H1 (cell line): ENCODE measurements around the gene CRK. TPM values are rescaled to one million over a fixed set of nuclear protein-coding genes. Genes with fewer than 3 reads are reported as not detected.

ENCODE experiments used
- CTCF ChIA-PET: fragments of 300-600 bp; sonication (Branson Sonifier 250); formaldehyde crosslinking; loops from one replicate; lab custom pipeline; 2021; ENCODE audit not compliant: partially characterized antibody; lab: Charles Lee
- POLR2A ChIA-PET: fragments of 300-600 bp; sonication (Branson Sonifier 250); formaldehyde crosslinking; loops from one replicate; lab custom pipeline; 2021; ENCODE audit warnings: inconsistent platforms; ENCODE audit not compliant: partially characterized antibody; lab: Charles Lee
- DNase-seq, 2 experiments: peaks; one replicate each; pipeline versions ENCODE4 v3.0.0 to v3.0.0-alpha.2; 2010 to 2022; ENCODE audit warnings: low spot score in 2 of 2, low read depth in 1 of 2, mixed read lengths in 1 of 2
- FAIRE-seq: peaks from 2 replicates; lab custom pipeline; 2011; peaks lifted over from hg19 to GRCh38; lab: Jason Lieb, UNC
- H2AFZ ChIP-seq: 2 replicates; pipeline ENCODE4 v1.8.1; 2012; ENCODE audit warnings: low read length, inconsistent platforms
- H2AK5ac ChIP-seq: 2 replicates; pipeline ENCODE4 v1.6.1; 2013; ENCODE audit warnings: low read depth, low read length
- H2BK120ac ChIP-seq: replicated peaks from 2 replicates; pipeline ENCODE3; 2013; ENCODE audit warnings: low read depth, low read length, inconsistent platforms
- H2BK12ac ChIP-seq: 2 replicates; pipeline ENCODE4 v1.6.1; 2013; ENCODE audit warnings: low read depth, low read length
- H2BK15ac ChIP-seq: 2 replicates; pipeline ENCODE4 v1.6.1; 2013; ENCODE audit warnings: low read length
- H2BK20ac ChIP-seq: 2 replicates; pipeline ENCODE4 v1.6.1; 2013; ENCODE audit warnings: low read length
- H2BK5ac ChIP-seq: 2 replicates; pipeline ENCODE4 v1.6.1; 2013; ENCODE audit warnings: low read depth, low read length
- H3K14ac ChIP-seq: 2 replicates; pipeline ENCODE4 v1.6.1; 2013; ENCODE audit warnings: inconsistent platforms; ENCODE audit not compliant: insufficient read length
- H3K18ac ChIP-seq: 2 replicates; pipeline ENCODE4 v1.6.1; 2013; ENCODE audit warnings: low read length; ENCODE audit errors: extremely low read depth
- H3K23ac ChIP-seq: 2 replicates; pipeline ENCODE4 v1.6.1; 2013; ENCODE audit warnings: inconsistent platforms; ENCODE audit not compliant: insufficient read length
- H3K23me2 ChIP-seq: 2 replicates; pipeline ENCODE4 v1.6.1; 2013; ENCODE audit warnings: low read depth, low read length
- H3K27ac ChIP-seq: 2 replicates; pipeline ENCODE4 v1.6.1; 2011; ENCODE audit warnings: low read depth, low read length, inconsistent platforms
- H3K27me3 ChIP-seq, 4 experiments: replicated peaks in 1 of 4; 1 replicate in 1 of 4; 2 replicates in 3 of 4; pipeline versions ENCODE4 v1.6.1 to v1.8.1; 2011 to 2013; ENCODE audit warnings: low read length in 3 of 4, mild to moderate bottlenecking in 3 of 4, inconsistent platforms in 2 of 4, mixed read lengths in 2 of 4, moderate library complexity in 1 of 4; ENCODE audit not compliant: control insufficient read depth in 3 of 4, insufficient read depth in 3 of 4; ENCODE audit errors: extremely low read depth in 1 of 4
- H3K36me3 ChIP-seq, 4 experiments: 2 replicates each; pipeline versions ENCODE4 v1.6.1 to v1.8.1; 2011 to 2013; ENCODE audit warnings: mild to moderate bottlenecking in 4 of 4, low read length in 3 of 4, moderate library complexity in 2 of 4, control low read depth in 1 of 4, inconsistent platforms in 1 of 4; ENCODE audit not compliant: insufficient read depth in 4 of 4, control insufficient read depth in 2 of 4
- H3K4ac ChIP-seq: replicated peaks from 2 replicates; pipeline ENCODE3; 2013; ENCODE audit warnings: low read length, low read depth, mixed read lengths, inconsistent platforms; ENCODE audit not compliant: insufficient read length
- H3K4me1 ChIP-seq, 4 experiments: replicated peaks in 1 of 4; 1 replicate in 1 of 4; 2 replicates in 3 of 4; pipeline versions ENCODE4 v1.6.1 to v1.8.1; 2011 to 2013; ENCODE audit warnings: low read length in 3 of 4, inconsistent platforms in 2 of 4, mixed read lengths in 1 of 4; ENCODE audit not compliant: insufficient read depth in 4 of 4, control insufficient read depth in 3 of 4
- H3K4me2 ChIP-seq, 2 experiments: 2 replicates each; pipeline versions ENCODE4 v1.6.1 to v1.8.1; 2011 to 2013; ENCODE audit warnings: low read depth in 2 of 2, low read length in 2 of 2, control low read depth in 1 of 2, inconsistent platforms in 1 of 2, mild to moderate bottlenecking in 1 of 2; ENCODE audit not compliant: insufficient read depth in 1 of 2
- H3K4me3 ChIP-seq, 4 experiments: fragments of 200-600, 300-600 bp in 1 of 4; sonication (generic), shearing (Covaris generic), sonication (Bioruptor Twin) in 1 of 4; 2 replicates each; pipeline versions ENCODE4 v1.5.1 to v1.8.1; 2011 to 2016; ENCODE audit warnings: low read length in 4 of 4, low read depth in 3 of 4, control low read depth in 2 of 4, inconsistent platforms in 2 of 4, mild to moderate bottlenecking in 2 of 4, mixed read lengths in 1 of 4, moderate library complexity in 1 of 4; ENCODE audit not compliant: insufficient read depth in 2 of 4; ENCODE audit errors: extremely low read depth in 1 of 4
- H3K56ac ChIP-seq: replicated peaks from 2 replicates; pipeline ENCODE3; 2013; ENCODE audit warnings: low read depth, mild to moderate bottlenecking, mixed read lengths, low read length, inconsistent platforms; ENCODE audit not compliant: insufficient read length
- H3K79me1 ChIP-seq: 2 replicates; pipeline ENCODE4 v1.6.1; 2013; ENCODE audit warnings: low read depth, low read length, control low read depth
- H3K79me2 ChIP-seq, 2 experiments: 2 replicates each; pipeline versions ENCODE4 v1.6.1 to v1.8.1; 2012 to 2013; ENCODE audit warnings: low read length in 2 of 2, mild to moderate bottlenecking in 2 of 2, inconsistent platforms in 1 of 2; ENCODE audit not compliant: insufficient read depth in 2 of 2, control insufficient read depth in 1 of 2
- H3K9ac ChIP-seq, 4 experiments: replicated peaks in 1 of 4; 1 replicate in 1 of 4; 2 replicates in 3 of 4; pipeline versions ENCODE4 v1.6.1 to v1.8.1; 2011 to 2013; ENCODE audit warnings: low read depth in 3 of 4, low read length in 3 of 4, control low read depth in 2 of 4, mild to moderate bottlenecking in 2 of 4, moderate library complexity in 2 of 4, inconsistent platforms in 1 of 4; ENCODE audit errors: extremely low read depth in 1 of 4
- H3K9me3 ChIP-seq, 2 experiments: 2 replicates each; pipeline versions ENCODE4 v1.6.1 to v1.8.1; 2012 to 2013; ENCODE audit warnings: mild to moderate bottlenecking in 2 of 2, moderate library complexity in 2 of 2, control low read depth in 1 of 2, inconsistent platforms in 1 of 2, low read depth in 1 of 2, low read length in 1 of 2, mixed read lengths in 1 of 2; ENCODE audit not compliant: insufficient read depth in 2 of 2
- H4K20me1 ChIP-seq, 2 experiments: replicated peaks in 1 of 2; 2 replicates each; pipeline versions ENCODE3 to v1.8.1; 2011 to 2013; ENCODE audit warnings: inconsistent platforms in 2 of 2, low read length in 2 of 2, mild to moderate bottlenecking in 1 of 2; ENCODE audit not compliant: insufficient read depth in 2 of 2, control insufficient read depth in 1 of 2
- H4K5ac ChIP-seq: 2 replicates; pipeline ENCODE4 v1.6.1; 2013; ENCODE audit warnings: low read length, low read depth, mixed read lengths, inconsistent platforms; ENCODE audit not compliant: insufficient read length
- H4K8ac ChIP-seq: 2 replicates; pipeline ENCODE4 v1.8.0; 2013; ENCODE audit warnings: mild to moderate bottlenecking, moderate library complexity, low read length, inconsistent platforms; ENCODE audit not compliant: insufficient read depth; ENCODE audit errors: extremely low read depth
- H4K91ac ChIP-seq: replicated peaks from 2 replicates; pipeline ENCODE3; 2013; ENCODE audit warnings: low read length, mixed read lengths, inconsistent platforms; ENCODE audit not compliant: insufficient read length
- ASH2L ChIP-seq: fragments of 200-600, 300-600 bp; sonication (generic); IDR thresholded peaks from one replicate; pipeline ENCODE4 v1.7.1; 2017; ENCODE audit warnings: low read length
- BACH1 ChIP-seq: IDR thresholded peaks from 2 replicates; pipeline ENCODE4 v1.6.1; 2012; ENCODE audit warnings: low read length, improper control_type of control experiment
- CBX5 ChIP-seq: fragments of 300-800, 300-1000 bp; sonication (generic); IDR thresholded peaks from 2 replicates; pipeline ENCODE4 v1.7.1; 2016; ENCODE audit warnings: antibody characterized with exemption, low read length, low read depth
- CHD1 ChIP-seq: IDR thresholded peaks from 2 replicates; pipeline ENCODE4 v1.6.1; 2012; ENCODE audit warnings: low read depth, low read length, improper control_type of control experiment
- CHD2 ChIP-seq: IDR thresholded peaks from 2 replicates; pipeline ENCODE4 v1.6.1; 2012; ENCODE audit warnings: low read length, improper control_type of control experiment
- EGR1 ChIP-seq: IDR thresholded peaks from 2 replicates; pipeline ENCODE4 v1.6.1; 2011; ENCODE audit warnings: low read depth, low read length, borderline replicate concordance
- EZH2 ChIP-seq: fragments of 200-600 bp; sonication (generic); IDR thresholded peaks from 2 replicates; pipeline ENCODE4 v1.7.1; 2012; ENCODE audit warnings: low read depth, mild to moderate bottlenecking, moderate library complexity, low read length, inconsistent platforms; ENCODE audit not compliant: severe bottlenecking
- KDM5A ChIP-seq: fragments of 200-600 bp; IDR thresholded peaks from 2 replicates; pipeline ENCODE4 v1.7.1; 2012; ENCODE audit warnings: mild to moderate bottlenecking, low read length, inconsistent platforms, mixed read lengths
- POLR2AphosphoS5 ChIP-seq: IDR thresholded peaks from 2 replicates; pipeline ENCODE4 v1.6.1; 2011; ENCODE audit warnings: low read depth, low read length
- TBP ChIP-seq: IDR thresholded peaks from 2 replicates; pipeline ENCODE4 v1.6.1; 2011; ENCODE audit warnings: low read depth, low read length, improper control_type of control experiment
- USF2 ChIP-seq: IDR thresholded peaks from 2 replicates; pipeline ENCODE4 v1.6.1; 2011; ENCODE audit warnings: low read length, improper control_type of control experiment
- WGBS, 2 experiments: shearing (Covaris generic) in 1 of 2; methylation state at CpG; one replicate each; pipeline versions ENCODE4 v1.1.6 to v1.1.7; 2013 to 2015; ENCODE audit warnings: low lambda C conversion rate in 2 of 2, mixed read lengths in 2 of 2, inconsistent platforms in 1 of 2, low coverage in 1 of 2, missing lambda C conversion rate in 1 of 2; ENCODE audit not compliant: insufficient replicate concordance in 2 of 2, insufficient coverage in 1 of 2, insufficient read length in 1 of 2; ENCODE audit errors: extremely low coverage in 1 of 2, missing lambda C conversion rate in 1 of 2; 5-methylcytosine and 5-hydroxymethylcytosine counted together
- polyA plus RNA-seq, 7 experiments: library from polyadenylated mRNA; depleted of rRNA in 3 of 7; stranded (reverse) in 5 of 7; unstranded in 2 of 7; fragments of >200 nt in 5 of 7; fragments of 200-250 nt in 2 of 7; gene quantifications; 1 replicate in 5 of 7; 2 replicates in 1 of 7; 4 replicates in 1 of 7; pipeline versions ENCODE4 v1.2.1 to v1.2.3, GENCODE V29; 2011 to 2013; ENCODE audit warnings: missing spikeins in 2 of 7, mixed read lengths in 2 of 7
- total RNA-seq: library from RNA; stranded (reverse); fragmentation: NEBNext Ultra II Directional; extraction: Animal tissue kit (Norgen Biotek cat#: 25700); gene quantifications from 2 replicates; pipeline ENCODE4 v1.2.1, GENCODE V29; 2021

Gene CRK
- total and polyA plus RNA-seq, 2 of the 8 experiments (the other 6 are each of a cell fraction or from before 2014, with no cell fraction given), result 32.8 to 57.1 TPM

DNA sequence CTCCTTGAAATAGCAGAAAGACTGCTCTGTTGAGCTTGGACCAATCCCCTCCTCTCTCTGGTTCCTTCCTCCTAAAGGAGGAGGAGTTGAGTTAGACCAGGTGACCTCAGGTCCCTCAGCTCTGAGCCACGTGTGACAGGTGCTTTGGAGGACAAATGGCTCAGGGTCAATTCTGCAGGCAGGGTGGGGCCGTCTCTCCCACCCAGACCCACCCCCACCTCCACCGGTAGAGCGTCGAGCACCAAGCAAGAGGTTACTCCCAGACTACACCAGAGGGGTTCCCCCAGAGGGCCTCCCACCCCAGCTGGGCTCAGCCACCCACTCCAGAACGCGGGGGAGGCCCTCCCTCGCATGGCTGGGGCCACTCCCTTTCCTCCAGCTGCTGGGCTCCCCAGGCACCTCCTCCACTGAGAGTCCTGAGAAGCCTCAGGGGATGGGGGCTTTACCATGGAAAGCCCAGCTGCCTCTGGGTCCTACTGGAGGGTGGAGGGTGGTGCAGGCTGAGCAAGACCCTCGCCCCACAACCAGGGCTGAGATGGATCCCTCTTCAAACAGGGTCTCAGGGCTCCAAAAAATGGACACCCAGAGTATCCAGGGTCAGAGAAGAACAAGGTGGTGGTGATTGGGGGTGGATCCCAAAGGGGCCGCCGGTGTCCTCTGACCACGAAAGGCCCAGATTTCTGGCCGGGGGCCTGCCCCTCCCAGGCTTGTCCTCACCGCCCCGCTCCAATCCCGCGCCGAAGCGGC is 28.8 kb upstream of the CRK start:
- Histone ChIP-seq H3K79me1 (no peaks in the 10 kb centered on the region; the same call in 1 of the 2 replicates), H3K23me2 (peaks cover 11% of the 10 kb centered on the region; the same call in 1 of the 2 replicates), H3K27ac (no peak overlapping the region), H3K18ac (no peak overlapping the region), H3K4me2 (peak overlapping the region; percentile 64 to 74), H3K23ac (no peak overlapping the region), H3K56ac (no peak overlapping the region), H2BK12ac (no peak overlapping the region), H3K14ac (no peak overlapping the region), H2AFZ (no peak overlapping the region), H2BK5ac (no peak overlapping the region; the same call in 1 of the 2 replicates), H3K4me1 (peaks cover 0 to 24% (median 13%) of the 10 kb centered on the region in 4 experiments; a peak in 6 of 7 replicates), H3K9ac (no peak overlapping the region), H3K4me3 (peak overlapping the region; percentile 26 to 75 (median 42)), H2AK5ac (no peak overlapping the region), H2BK15ac (no peak overlapping the region), H2BK120ac (no peak overlapping the region), H3K4ac (no peak overlapping the region), H3K9me3 (no peaks in the 10 kb centered on the region), H2BK20ac (no peak overlapping the region), H4K5ac (no peak overlapping the region), H4K20me1 (peaks cover 0 to 10% of the 10 kb centered on the region in 2 experiments), H3K27me3 (peaks cover 0 to 6% (median 0%) of the 10 kb centered on the region in 4 experiments; a peak in 2 of 7 replicates), H3K79me2 (no peaks in the 10 kb centered on the region), H3K36me3 (peaks cover 3 to 20% (median 17%) of the 10 kb centered on the region in 4 experiments; a peak in 6 of 8 replicates), H4K8ac (no peak overlapping the region), H4K91ac (peak overlapping the region; percentile 11)
- POLR2A ChIA-PET, result interaction anchor here (0.6 to 1.3 kb wide), 8 partner anchors 9 to 186 kb away, joined by 3 to 6 read pairs (median 4); partner anchors contain the start of gene YWHAE
- WGBS, 2 experiments, result 34% methylated on average over 9 of the region's 19 CpGs; no CpG with 5 or more reads in 1 of the 2 experiments
- DNase-seq (peak in 1 of 2 experiments; percentile 85), FAIRE-seq (no peak)
- CTCF ChIA-PET, result interaction anchor here (1.2 to 1.4 kb wide), 3 partner anchors 12 to 120 kb away, joined by 3 to 6 read pairs (median 4); partner anchors contain the start of gene INPP5K
- 0 out of 2 replicates have a peak, but pooled peaks have one; percentile 17 for TF ChIP-seq TBP
- no peak; the same call in 1 of the 2 replicates for TF ChIP-seq POLR2AphosphoS5
- no peak for TF ChIP-seq EGR1
- TF ChIP-seq CHD1, result no peak
- TF ChIP-seq BACH1, result no peak
- no peak for TF ChIP-seq ASH2L
- TF ChIP-seq CHD2, result no peak
- TF ChIP-seq CBX5, result no peak
- 0 out of 2 replicates have a peak, but pooled peaks have one; percentile 10 for TF ChIP-seq USF2
- TF ChIP-seq EZH2, result no peak
- TF ChIP-seq KDM5A, result no peak
